ENCODE results near the gene C2orf72. TPM values are rescaled to one million over a fixed set of nuclear protein-coding genes. Genes with fewer than 3 reads are reported as not detected.

Gene C2orf72
- total RNA-seq, 1 experiment from 2014 or later = not detected

DNA sequence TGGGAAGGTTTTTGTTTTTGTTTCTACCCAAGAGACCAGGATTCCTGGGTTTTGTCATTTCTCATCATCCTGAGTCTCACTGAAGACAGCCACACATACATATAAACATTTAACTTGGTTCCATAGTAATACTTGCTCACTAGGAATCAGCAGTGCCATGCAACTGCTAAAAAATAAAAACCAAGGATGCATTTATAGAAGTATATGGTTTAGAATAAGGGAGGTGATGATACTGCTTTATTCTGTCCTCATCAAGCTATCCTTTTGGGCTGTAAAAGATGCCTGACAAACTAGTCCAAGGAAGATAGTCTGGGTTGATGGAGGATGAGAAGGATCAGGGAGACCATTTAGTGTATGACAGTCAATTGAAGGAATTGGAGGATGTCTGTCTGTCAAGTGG lies 40.7 kb upstream of the C2orf72 start:
- no peak overlapping the region for H3K4me3 ChIP-seq
- no peak overlapping the region for H2AFZ ChIP-seq
- no peak for DNase-seq
- no peaks in the 10 kb centered on the region for H3K9me2 ChIP-seq (ENCODE audit: insufficient read depth)
- BruUV-seq (replicated peaks) = no TSS peak
- H3K9me3 ChIP-seq (ENCODE audit: insufficient read depth, low read depth) = no peaks in the 10 kb centered on the region
- ChIA-PET CTCF (no interaction called here), POLR2A (ENCODE audit: unreplicated experiment) (no interaction called here)
- no peaks in the 10 kb centered on the region for H3K4me1 ChIP-seq (replicated peaks; ENCODE audit: insufficient read depth)
- H3F3A ChIP-seq (ENCODE audit: insufficient read depth, low read depth) = no peaks in the 10 kb centered on the region
- H3K27ac ChIP-seq = no peak overlapping the region
- no peaks in the 10 kb centered on the region for H3K79me2 ChIP-seq (ENCODE audit: low read depth)
- H3K36me3 ChIP-seq (ENCODE audit: low read depth) = no peaks in the 10 kb centered on the region
- no peak overlapping the region for H3K4me2 ChIP-seq
- no peaks in the 10 kb centered on the region for H4K20me1 ChIP-seq (ENCODE audit: insufficient read depth)
- H3K27me3 ChIP-seq (ENCODE audit: insufficient read depth, low read depth) = peaks cover 54% of the 10 kb centered on the region
- TF ChIP-seq, protein P1, sequence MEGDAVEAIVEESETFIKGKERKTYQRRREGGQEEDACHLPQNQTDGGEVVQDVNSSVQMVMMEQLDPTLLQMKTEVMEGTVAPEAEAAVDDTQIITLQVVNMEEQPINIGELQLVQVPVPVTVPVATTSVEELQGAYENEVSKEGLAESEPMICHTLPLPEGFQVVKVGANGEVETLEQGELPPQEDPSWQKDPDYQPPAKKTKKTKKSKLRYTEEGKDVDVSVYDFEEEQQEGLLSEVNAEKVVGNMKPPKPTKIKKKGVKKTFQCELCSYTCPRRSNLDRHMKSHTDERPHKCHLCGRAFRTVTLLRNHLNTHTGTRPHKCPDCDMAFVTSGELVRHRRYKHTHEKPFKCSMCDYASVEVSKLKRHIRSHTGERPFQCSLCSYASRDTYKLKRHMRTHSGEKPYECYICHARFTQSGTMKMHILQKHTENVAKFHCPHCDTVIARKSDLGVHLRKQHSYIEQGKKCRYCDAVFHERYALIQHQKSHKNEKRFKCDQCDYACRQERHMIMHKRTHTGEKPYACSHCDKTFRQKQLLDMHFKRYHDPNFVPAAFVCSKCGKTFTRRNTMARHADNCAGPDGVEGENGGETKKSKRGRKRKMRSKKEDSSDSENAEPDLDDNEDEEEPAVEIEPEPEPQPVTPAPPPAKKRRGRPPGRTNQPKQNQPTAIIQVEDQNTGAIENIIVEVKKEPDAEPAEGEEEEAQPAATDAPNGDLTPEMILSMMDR (conservative IDR thresholded peaks at IDR 0.05) = no peak
- TF ChIP-seq EZH2 (IDR thresholded peaks at IDR 0.05; ENCODE audit: low read depth) = no peak
- intact Hi-C loops (cut with micrococcal nuclease; ENCODE audit: unreplicated experiment) = no loop called here

DNA sequence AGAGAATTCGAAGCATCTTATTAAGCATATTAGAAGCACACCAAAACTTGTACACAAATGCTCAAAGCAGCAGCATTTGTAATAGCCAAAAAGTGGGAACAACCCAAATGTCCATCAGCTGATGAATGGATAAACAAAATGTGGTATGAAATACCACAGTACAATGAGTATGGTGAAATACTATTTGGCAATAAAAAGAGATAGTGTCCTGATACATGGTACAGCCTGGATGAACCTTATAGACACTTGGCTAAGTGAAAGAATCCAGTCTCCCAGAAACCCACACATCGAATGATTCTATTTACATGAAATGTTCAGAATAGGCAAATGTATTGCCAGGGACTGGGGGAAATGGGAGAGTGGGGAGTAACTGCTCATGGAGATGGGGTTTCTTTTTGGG lies 38.4 kb upstream of the C2orf72 start:
- H3K4me3 ChIP-seq = no peak overlapping the region
- H3K27me3 ChIP-seq (ENCODE audit: insufficient read depth, low read depth) = peaks cover 60% of the 10 kb centered on the region
- ChIA-PET CTCF (interaction anchor here (0.6 kb wide), 1 partner anchor 213 kb away, joined by 3 read pairs; no protein-coding TSS in a partner anchor), POLR2A (ENCODE audit: unreplicated experiment) (no interaction called here)
- no peak overlapping the region for H2AFZ ChIP-seq
- H3K79me2 ChIP-seq (ENCODE audit: low read depth) = no peaks in the 10 kb centered on the region
- TF ChIP-seq, protein P1 (conservative IDR thresholded peaks at IDR 0.05) = no peak
- no peak for TF ChIP-seq EZH2 (IDR thresholded peaks at IDR 0.05; ENCODE audit: low read depth)
- no peak overlapping the region for H3K27ac ChIP-seq
- no peaks in the 10 kb centered on the region for H4K20me1 ChIP-seq (ENCODE audit: insufficient read depth)
- H3K9me3 ChIP-seq (ENCODE audit: insufficient read depth, low read depth) = no peaks in the 10 kb centered on the region
- H3K9me2 ChIP-seq (ENCODE audit: insufficient read depth) = no peaks in the 10 kb centered on the region
- no peaks in the 10 kb centered on the region for H3F3A ChIP-seq (ENCODE audit: insufficient read depth, low read depth)
- no TSS peak for BruUV-seq (replicated peaks)
- no peak overlapping the region for H3K4me2 ChIP-seq
- H3K36me3 ChIP-seq (ENCODE audit: low read depth) = no peaks in the 10 kb centered on the region
- intact Hi-C loops (cut with micrococcal nuclease; ENCODE audit: unreplicated experiment) = no loop called here
- no peaks in the 10 kb centered on the region for H3K4me1 ChIP-seq (replicated peaks; ENCODE audit: insufficient read depth)
- no peak for DNase-seq

DNA sequence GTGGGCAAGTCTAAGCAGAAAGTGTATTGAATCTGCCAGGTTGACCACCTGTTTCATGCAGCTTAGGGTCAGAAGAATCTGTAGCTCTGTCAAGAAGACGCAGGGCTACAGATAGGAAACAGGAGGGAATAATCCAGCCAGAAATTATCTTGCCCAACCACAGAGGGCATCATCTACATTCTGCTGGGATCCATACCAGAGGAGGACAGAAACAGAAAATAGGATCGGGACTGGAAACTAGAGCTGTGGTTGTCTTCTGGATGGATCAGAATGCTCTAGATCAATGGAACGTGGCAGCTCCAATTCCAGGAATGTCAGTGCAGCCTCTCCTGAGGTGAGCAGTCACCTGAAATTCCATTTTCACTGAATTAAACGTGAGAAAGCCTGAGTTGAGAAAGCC lies 37.8 kb upstream of the C2orf72 start:
- no peak for DNase-seq
- TF ChIP-seq, protein P1 (conservative IDR thresholded peaks at IDR 0.05) = no peak
- no peak for TF ChIP-seq EZH2 (IDR thresholded peaks at IDR 0.05; ENCODE audit: low read depth)
- Histone ChIP-seq H3K36me3 (ENCODE audit: low read depth) (no peaks in the 10 kb centered on the region), H2AFZ (no peak overlapping the region), H3K9me3 (ENCODE audit: insufficient read depth, low read depth) (no peaks in the 10 kb centered on the region), H3K79me2 (ENCODE audit: low read depth) (no peaks in the 10 kb centered on the region), H3K4me1 (replicated peaks; ENCODE audit: insufficient read depth) (no peaks in the 10 kb centered on the region), H3K27ac (no peak overlapping the region), H3K27me3 (ENCODE audit: insufficient read depth, low read depth) (peaks cover 64% of the 10 kb centered on the region), H4K20me1 (ENCODE audit: insufficient read depth) (no peaks in the 10 kb centered on the region), H3K4me3 (no peak overlapping the region), H3K9me2 (ENCODE audit: insufficient read depth) (no peaks in the 10 kb centered on the region), H3K4me2 (no peak overlapping the region), H3F3A (ENCODE audit: insufficient read depth, low read depth) (no peaks in the 10 kb centered on the region)
- no TSS peak for BruUV-seq (replicated peaks)
- ChIA-PET CTCF (interaction anchor here (0.6 kb wide), 1 partner anchor 214 kb away, joined by 3 read pairs; no protein-coding TSS in a partner anchor), POLR2A (ENCODE audit: unreplicated experiment) (interaction anchor here (0.6 kb wide), 1 partner anchor 59 kb away, joined by 5 read pairs; no protein-coding TSS in a partner anchor)
- intact Hi-C loops (cut with micrococcal nuclease; ENCODE audit: unreplicated experiment) = no loop called here

Measured in PC-9 (cell line).